ENCODE data around the gene PHLDA3.
A peak's percentile ranks its signal among the peaks of the same experiment; 100 is the strongest.

The PHLDA3 gene

GRCh38 chr1:201485184-201485774, 16.3 kb upstream of the PHLDA3 start:
- Histone ChIP-seq H3K4me1 (peaks cover 33% of the 10 kb centered on the region), H3K4me2 (ENCODE audit: low read length) (no peak overlapping the region), H3K79me2 (no peaks in the 10 kb centered on the region), H3K9ac (no peak overlapping the region), H3K4me3 (ENCODE audit: low read depth, low read length) (no peak overlapping the region), H3K27me3 (ENCODE audit: control insufficient read depth, insufficient read depth, low read length) (no peaks in the 10 kb centered on the region), H3K27ac (peak overlapping the region; percentile 75), H3K36me3 (ENCODE audit: control insufficient read depth, insufficient read depth, low read length) (no peaks in the 10 kb centered on the region), H2AFZ (no peak overlapping the region), H3K9me3 (ENCODE audit: control insufficient read depth, low read length) (no peaks in the 10 kb centered on the region)
- no peak for TF ChIP-seq CTCF (IDR thresholded peaks at IDR 0.05)

- peaks cover 18% of the 10 kb centered on the region for H3K4me1 ChIP-seq
- H3K27ac ChIP-seq = no peak overlapping the region
- TF ChIP-seq CTCF (IDR thresholded peaks at IDR 0.05) = no peak
- no peak overlapping the region for H2AFZ ChIP-seq
- no peak overlapping the region for H3K9ac ChIP-seq
- no peaks in the 10 kb centered on the region for H3K27me3 ChIP-seq (ENCODE audit: control insufficient read depth, insufficient read depth, low read length)
- no peaks in the 10 kb centered on the region for H3K36me3 ChIP-seq (ENCODE audit: control insufficient read depth, insufficient read depth, low read length)
- H3K9me3 ChIP-seq (ENCODE audit: control insufficient read depth, low read length) = no peaks in the 10 kb centered on the region
- no peak overlapping the region for H3K4me3 ChIP-seq (ENCODE audit: low read depth, low read length)
- no peak overlapping the region for H3K4me2 ChIP-seq (ENCODE audit: low read length)
- H3K79me2 ChIP-seq = no peaks in the 10 kb centered on the region
Observed at GRCh38 chr1:201483373-201483949, 14.5 kb upstream of the PHLDA3 start.

GRCh38 chr1:201482755-201483154, 13.8 kb upstream of the PHLDA3 start:
- no peak overlapping the region for H3K4me2 ChIP-seq (ENCODE audit: low read length)
- TF ChIP-seq CTCF (IDR thresholded peaks at IDR 0.05) = no peak
- no peaks in the 10 kb centered on the region for H3K9me3 ChIP-seq (ENCODE audit: control insufficient read depth, low read length)
- no peak overlapping the region for H3K4me3 ChIP-seq (ENCODE audit: low read depth, low read length)
- peak overlapping the region; percentile 61 for H3K27ac ChIP-seq
- H2AFZ ChIP-seq = no peak overlapping the region
- H3K27me3 ChIP-seq (ENCODE audit: control insufficient read depth, insufficient read depth, low read length) = no peaks in the 10 kb centered on the region
- peaks cover 17% of the 10 kb centered on the region for H3K4me1 ChIP-seq
- H3K36me3 ChIP-seq (ENCODE audit: control insufficient read depth, insufficient read depth, low read length) = no peaks in the 10 kb centered on the region
- H3K9ac ChIP-seq = peak overlapping the region; percentile 6
- no peaks in the 10 kb centered on the region for H3K79me2 ChIP-seq

GRCh38 chr1:201481761-201482493, 12.9 kb upstream of the PHLDA3 start:
- Histone ChIP-seq H3K4me3 (ENCODE audit: low read depth, low read length) (no peak overlapping the region), H3K9me3 (ENCODE audit: control insufficient read depth, low read length) (no peaks in the 10 kb centered on the region), H3K4me1 (peaks cover 17% of the 10 kb centered on the region), H3K27me3 (ENCODE audit: control insufficient read depth, insufficient read depth, low read length) (no peaks in the 10 kb centered on the region), H3K79me2 (no peaks in the 10 kb centered on the region), H3K36me3 (ENCODE audit: control insufficient read depth, insufficient read depth, low read length) (no peaks in the 10 kb centered on the region), H3K4me2 (ENCODE audit: low read length) (no peak overlapping the region), H3K27ac (peak overlapping the region; percentile 61), H3K9ac (no peak overlapping the region), H2AFZ (peak overlapping the region; percentile 45)
- peak; percentile 82 for TF ChIP-seq CTCF (IDR thresholded peaks at IDR 0.05)
